Activated CD4-positive, alpha-beta T cell treated with anti-CD3 and anti-CD28 coated beads, Interleukin-2, amount 10 ng/mL, durations not matched to agents 7 days and 5 days (primary cell): ENCODE results near the gene ALAS1. TPM values are rescaled to one million over a fixed set of nuclear protein-coding genes. Genes with fewer than 3 reads are reported as not detected.
"Not testable (repeated sequence)": the region's sequence is repeated elsewhere in the genome, so short reads cannot be mapped to it uniquely, and the experiment has no call there.

Experiments
- CTCF ChIA-PET: fragments of 350-600 bp; sonication (Branson Sonifier 250); formaldehyde crosslinking; loops from one replicate; lab custom pipeline; 2021; ENCODE audit warnings: antibody characterized with exemption; lab: Charles Lee
- POLR2A ChIA-PET: fragments of 350-600 bp; sonication (Branson Sonifier 250); formaldehyde crosslinking; loops from one replicate; lab custom pipeline; 2021; ENCODE audit warnings: antibody characterized with exemption; lab: Charles Lee
- DNase-seq: peaks from one replicate; pipeline ENCODE4 v3.0.0-alpha.2; 2020
- H3K27ac Mint-ChIP-seq: one replicate; pipeline ENCODE4 v1.8.0; 2021; ENCODE audit warnings: mild to moderate bottlenecking, moderate library complexity, mixed read lengths
- H3K27me3 Mint-ChIP-seq: one replicate; pipeline ENCODE4 v1.8.0; 2021; ENCODE audit warnings: mixed read lengths
- H3K36me3 Mint-ChIP-seq: one replicate; pipeline ENCODE4 v1.8.0; 2021; ENCODE audit warnings: low read depth, mixed read lengths
- H3K4me1 Mint-ChIP-seq: one replicate; pipeline ENCODE4 v1.8.0; 2021; ENCODE audit warnings: mixed read lengths
- H3K4me3 Mint-ChIP-seq: one replicate; pipeline ENCODE4 v1.8.0; 2021; ENCODE audit warnings: mild to moderate bottlenecking, moderate library complexity, mixed read lengths
- H3K9me3 Mint-ChIP-seq: one replicate; pipeline ENCODE4 v1.8.0; 2021; ENCODE audit warnings: mixed read lengths
- total RNA-seq, 2 experiments: library from RNA; stranded (reverse); gene quantifications; one replicate each; pipeline ENCODE4 v1.2.3, GENCODE V29; 2021

The ALAS1 gene
- total RNA-seq, result 10 to 100 TPM; 47.5 to 58.4 TPM

- no peaks in the 10 kb centered on the region for H3K27me3 Mint-ChIP-seq
- no peaks in the 10 kb centered on the region for H3K9me3 Mint-ChIP-seq
- DNase-seq, result peak; percentile 93
- H3K4me3 Mint-ChIP-seq, result peak within 1 kb of the TSS; percentile 98
- H3K27ac Mint-ChIP-seq, result peak within 1 kb of the TSS; percentile 91
- peaks cover 37% of the 10 kb centered on the region for H3K36me3 Mint-ChIP-seq
- CTCF ChIA-PET, result interaction anchor here (0.8 kb wide), 2 partner anchors 11 to 24 kb away, joined by 3 read pairs; no protein-coding TSS in a partner anchor
- peaks cover 52% of the 10 kb centered on the region for H3K4me1 Mint-ChIP-seq
- POLR2A ChIA-PET, result no interaction called here
Observed at GRCh38 chr3:52197842-52198625, at the start of gene ALAS1. Gene ALAS1 (plus strand): TSS chr3:52198160. CDS start chr3:52199242, 1,082 bp downstream.

GRCh38 chr3:52149021-52149420 lies 48.9 kb upstream of the ALAS1 start:
- H3K27me3 Mint-ChIP-seq, result no peaks in the 10 kb centered on the region
- POLR2A ChIA-PET, result no interaction called here
- no peaks in the 10 kb centered on the region for H3K9me3 Mint-ChIP-seq
- CTCF ChIA-PET, result interaction anchor here (1.4 kb wide), 1 partner anchor 148 kb away, joined by 7 read pairs; no protein-coding TSS in a partner anchor
- H3K4me3 Mint-ChIP-seq, result no peak overlapping the region
- H3K27ac Mint-ChIP-seq, result no peak overlapping the region
- DNase-seq, result no peak
- peaks cover 15% of the 10 kb centered on the region for H3K36me3 Mint-ChIP-seq
- H3K4me1 Mint-ChIP-seq, result peaks cover 27% of the 10 kb centered on the region

GRCh38 chr3:52149726-52150125 lies 48.2 kb upstream of the ALAS1 start:
- no peak overlapping the region for H3K27ac Mint-ChIP-seq
- ChIA-PET POLR2A (no interaction called here), CTCF (interaction anchor here (0.8 to 1.4 kb wide), 5 partner anchors 11 to 207 kb away, joined by 3 to 8 read pairs (median 5); no protein-coding TSS in a partner anchor)
- no peak for DNase-seq
- no peak overlapping the region for H3K4me3 Mint-ChIP-seq
- H3K9me3 Mint-ChIP-seq, result no peaks in the 10 kb centered on the region
- peaks cover 21% of the 10 kb centered on the region for H3K4me1 Mint-ChIP-seq
- H3K36me3 Mint-ChIP-seq, result peaks cover 10% of the 10 kb centered on the region
- no peaks in the 10 kb centered on the region for H3K27me3 Mint-ChIP-seq

GRCh38 chr3:52150357-52150756 lies 47.6 kb upstream of the ALAS1 start:
- POLR2A ChIA-PET, result no interaction called here
- CTCF ChIA-PET, result interaction anchor here (0.6 to 1.4 kb wide), 6 partner anchors 11 to 263 kb away, joined by 3 to 8 read pairs (median 4); no protein-coding TSS in a partner anchor
- Mint-ChIP-seq H3K4me3 (no peak overlapping the region), H3K27me3 (no peaks in the 10 kb centered on the region), H3K36me3 (peaks cover 9% of the 10 kb centered on the region), H3K9me3 (no peaks in the 10 kb centered on the region), H3K27ac (no peak overlapping the region), H3K4me1 (peaks cover 26% of the 10 kb centered on the region)
- no peak for DNase-seq

GRCh38 chr3:52150860-52151259 lies 47.1 kb upstream of the ALAS1 start:
- no peak overlapping the region for H3K27ac Mint-ChIP-seq
- peaks cover 31% of the 10 kb centered on the region for H3K4me1 Mint-ChIP-seq
- H3K36me3 Mint-ChIP-seq, result peaks cover 7% of the 10 kb centered on the region
- no peak overlapping the region for H3K4me3 Mint-ChIP-seq
- CTCF ChIA-PET, result interaction anchor here (1.2 to 1.4 kb wide), 3 partner anchors 12 to 150 kb away, joined by 3 to 8 read pairs (median 5); no protein-coding TSS in a partner anchor
- no peaks in the 10 kb centered on the region for H3K27me3 Mint-ChIP-seq
- no peaks in the 10 kb centered on the region for H3K9me3 Mint-ChIP-seq
- POLR2A ChIA-PET, result no interaction called here
- no peak for DNase-seq

DNA sequence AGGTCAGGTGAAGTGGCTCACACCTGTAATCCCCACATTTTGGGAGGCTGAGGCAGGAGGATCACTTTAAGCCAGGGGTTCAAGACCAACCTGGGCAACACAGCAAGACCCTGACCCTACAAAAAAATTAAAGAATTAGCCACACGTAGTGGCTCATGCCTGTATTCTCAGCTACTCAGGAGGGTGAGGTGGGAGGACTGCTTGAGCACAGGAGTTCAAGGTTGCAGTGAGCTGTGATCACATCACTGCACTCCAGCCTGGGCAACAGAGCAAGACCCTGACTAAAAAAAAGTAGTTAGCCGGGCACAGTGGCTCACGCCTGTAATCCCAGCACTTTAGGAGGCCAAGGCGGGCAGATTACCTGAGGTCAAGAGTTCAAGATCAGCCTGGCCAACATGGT lies 46.0 kb upstream of the ALAS1 start:
- H3K27me3 Mint-ChIP-seq, H3K36me3 Mint-ChIP-seq, DNase-seq, H3K27ac Mint-ChIP-seq, POLR2A ChIA-PET, CTCF ChIA-PET, H3K9me3 Mint-ChIP-seq, H3K4me3 Mint-ChIP-seq: not testable (repeated sequence)
- peaks cover 31% of the 10 kb centered on the region for H3K4me1 Mint-ChIP-seq

- Mint-ChIP-seq H3K4me1 (peaks cover 31% of the 10 kb centered on the region), H3K36me3 (peaks cover 7% of the 10 kb centered on the region), H3K9me3 (no peaks in the 10 kb centered on the region), H3K27ac (peak overlapping the region; percentile 97), H3K27me3 (no peaks in the 10 kb centered on the region), H3K4me3 (peak overlapping the region; percentile 93)
- POLR2A ChIA-PET, result no interaction called here
- CTCF ChIA-PET, result interaction anchor here (1.5 to 2.9 kb wide), 2 partner anchors 9 to 212 kb away, joined by 8 to 9 read pairs; partner anchors contain the start of genes PARP3 and RRP9
- peak; percentile 27 for DNase-seq
Observed at GRCh38 chr3:52153389-52154096, 44.4 kb upstream of the ALAS1 start.

DNA sequence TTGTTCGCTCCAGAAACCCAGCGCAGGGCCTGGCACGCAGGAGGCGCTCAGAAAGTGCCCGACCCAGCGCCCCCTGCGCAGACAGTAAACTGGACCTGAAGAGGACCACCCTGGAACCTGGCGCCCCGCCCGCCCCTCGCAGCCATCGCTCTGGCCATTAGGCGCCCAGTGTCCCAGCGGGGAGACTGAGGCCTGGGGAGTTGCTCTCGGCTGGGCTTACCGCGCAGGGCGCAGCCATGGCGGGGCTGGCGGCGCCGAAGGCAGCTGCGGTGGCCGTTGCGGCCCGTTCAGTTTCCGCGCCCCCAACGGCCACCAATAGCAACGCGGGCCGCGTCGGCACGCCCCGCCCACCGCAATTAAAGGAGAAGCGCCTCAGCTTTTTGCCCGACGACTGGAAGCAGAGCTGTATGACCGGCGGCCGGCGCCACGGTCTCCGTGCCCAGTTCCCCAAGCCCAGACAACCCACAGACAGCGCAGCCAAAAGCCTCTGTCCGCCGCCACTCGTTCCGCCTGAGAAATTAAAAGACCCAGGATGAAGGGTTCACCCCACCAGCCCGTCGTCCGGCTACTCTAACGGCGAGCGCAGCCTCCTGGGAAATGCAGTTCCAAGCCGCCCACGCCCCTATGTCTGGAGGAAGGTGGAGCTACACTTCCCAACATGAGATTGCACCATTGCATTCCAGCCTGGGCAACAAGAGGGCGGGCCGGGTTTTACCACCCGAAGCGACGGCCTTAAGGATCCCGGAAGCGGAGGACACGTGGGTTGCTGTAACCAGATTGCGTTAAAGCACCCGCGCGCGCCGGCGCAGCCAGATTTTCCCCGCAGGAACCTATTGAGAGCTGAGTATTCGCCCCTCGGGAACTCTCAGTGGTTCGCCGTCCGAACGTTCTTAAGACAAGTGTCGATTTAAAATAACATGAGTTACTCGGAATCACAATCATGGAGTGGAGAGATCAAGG lies 43.5 kb upstream of the ALAS1 start, which contains the start of gene POC1A:
POC1A (minus strand) TSS at position 289 of the 960 bp plus-strand sequence; CDS start at position 238, 51 bp downstream.
- peaks cover 1% of the 10 kb centered on the region for H3K27me3 Mint-ChIP-seq
- H3K4me1 Mint-ChIP-seq, result peaks cover 31% of the 10 kb centered on the region
- H3K9me3 Mint-ChIP-seq, result no peaks in the 10 kb centered on the region
- CTCF ChIA-PET, result interaction anchor here (0.6 to 2.9 kb wide), 6 partner anchors 10 to 212 kb away, joined by 3 to 9 read pairs (median 3); partner anchors contain the start of genes PARP3 and RRP9
- peak within 1 kb of the TSS; percentile 93 for H3K4me3 Mint-ChIP-seq
- POLR2A ChIA-PET, result interaction anchor here (1.0 to 1.2 kb wide), 2 partner anchors 134 to 182 kb away, joined by 4 to 5 read pairs; partner anchors contain the start of gene GLYCTK
- peaks cover under 1% of the 10 kb centered on the region for H3K36me3 Mint-ChIP-seq
- peak within 1 kb of the TSS; percentile 97 for H3K27ac Mint-ChIP-seq
- peak; percentile 93 for DNase-seq

DNA sequence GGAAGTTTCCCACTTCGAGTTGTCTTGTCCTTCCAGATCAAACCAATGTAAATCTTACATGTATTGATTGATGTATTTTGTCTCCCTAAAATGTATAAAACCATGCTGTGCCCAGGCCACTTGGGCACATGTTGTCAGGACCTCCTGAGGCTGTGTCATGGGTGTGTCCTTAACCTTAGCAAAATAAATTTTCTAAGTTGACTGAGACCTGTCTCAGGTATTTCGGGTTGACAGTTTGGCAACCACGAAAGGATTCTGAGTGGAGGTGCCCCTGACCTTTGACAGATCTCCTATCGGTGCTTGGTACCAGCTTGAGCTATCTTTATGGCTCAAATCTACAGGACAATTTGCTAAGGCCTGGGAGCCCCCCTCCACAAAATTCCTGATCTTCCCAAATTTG lies 42.0 kb upstream of the ALAS1 start:
- CTCF ChIA-PET, result interaction anchor here (1.0 kb wide), 1 partner anchor 30 kb away, joined by 3 read pairs; no protein-coding TSS in a partner anchor
- Mint-ChIP-seq H3K27ac (peak overlapping the region; percentile 46), H3K27me3 (peaks cover 5% of the 10 kb centered on the region), H3K4me1 (peaks cover 31% of the 10 kb centered on the region), H3K9me3 (no peaks in the 10 kb centered on the region), H3K4me3 (peak overlapping the region; percentile 51), H3K36me3 (no peaks in the 10 kb centered on the region)
- DNase-seq, result no peak
- POLR2A ChIA-PET, result no interaction called here

- H3K27ac Mint-ChIP-seq, result no peak overlapping the region
- peaks cover 5% of the 10 kb centered on the region for H3K27me3 Mint-ChIP-seq
- ChIA-PET POLR2A (no interaction called here), CTCF (interaction anchor here (0.6 kb wide), 2 partner anchors 15 to 287 kb away, joined by 4 read pairs; no protein-coding TSS in a partner anchor)
- no peak for DNase-seq
- H3K4me1 Mint-ChIP-seq, result peaks cover 12% of the 10 kb centered on the region
- H3K36me3 Mint-ChIP-seq, result no peaks in the 10 kb centered on the region
- peaks cover 3% of the 10 kb centered on the region for H3K9me3 Mint-ChIP-seq
- H3K4me3 Mint-ChIP-seq, result no peak overlapping the region
Observed at GRCh38 chr3:52159503-52159902, 38.5 kb upstream of the ALAS1 start.

DNA sequence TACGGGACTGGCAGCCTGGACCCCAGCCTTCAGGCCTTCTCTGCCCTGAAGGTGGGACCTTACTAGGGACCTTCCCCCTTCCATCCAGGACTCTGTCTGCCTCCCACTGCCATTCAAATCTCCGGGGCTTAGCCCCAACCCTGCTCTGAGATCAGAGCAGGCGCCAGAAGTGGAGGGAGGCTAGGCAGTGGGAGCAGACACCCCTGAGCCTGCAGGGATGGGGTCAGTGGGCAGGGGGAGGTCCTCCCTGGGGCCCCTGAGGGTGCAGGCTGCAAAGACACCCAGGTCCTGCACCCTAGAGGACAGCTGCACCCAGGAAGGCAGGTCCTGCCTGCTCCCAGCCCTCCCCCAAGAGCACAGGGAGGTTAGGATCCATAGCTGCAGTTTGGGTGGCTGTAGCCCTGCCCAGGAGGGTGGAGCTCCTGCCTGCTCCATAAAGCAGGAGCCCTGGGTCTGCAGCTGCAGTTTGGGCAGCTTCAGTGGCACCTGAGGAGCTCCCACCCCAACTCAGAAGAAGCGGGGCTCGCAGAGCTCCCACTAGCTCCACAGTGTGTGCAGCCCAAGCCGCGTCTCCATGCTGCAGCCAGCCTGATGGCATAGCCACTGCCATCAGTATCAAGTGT lies 35.6 kb upstream of the ALAS1 start:
- Mint-ChIP-seq H3K4me1 (no peaks in the 10 kb centered on the region), H3K9me3 (peaks cover 3% of the 10 kb centered on the region), H3K36me3 (no peaks in the 10 kb centered on the region), H3K27ac (no peak overlapping the region), H3K27me3 (peaks cover 11% of the 10 kb centered on the region), H3K4me3 (no peak overlapping the region)
- DNase-seq, result no peak
- ChIA-PET CTCF (interaction anchor here (0.8 to 1.6 kb wide), 4 partner anchors 9 to 220 kb away, joined by 3 to 4 read pairs (median 3); no protein-coding TSS in a partner anchor), POLR2A (no interaction called here)
